ENCODE results near the gene TGFB2. TPM values are rescaled to one million over a fixed set of nuclear protein-coding genes. Genes with fewer than 3 reads are reported as not detected.

The TGFB2 gene
- total RNA-seq, 4 donors from 2014 or later: 0.56 to 2.3 (median 0.86) TPM

DNA sequence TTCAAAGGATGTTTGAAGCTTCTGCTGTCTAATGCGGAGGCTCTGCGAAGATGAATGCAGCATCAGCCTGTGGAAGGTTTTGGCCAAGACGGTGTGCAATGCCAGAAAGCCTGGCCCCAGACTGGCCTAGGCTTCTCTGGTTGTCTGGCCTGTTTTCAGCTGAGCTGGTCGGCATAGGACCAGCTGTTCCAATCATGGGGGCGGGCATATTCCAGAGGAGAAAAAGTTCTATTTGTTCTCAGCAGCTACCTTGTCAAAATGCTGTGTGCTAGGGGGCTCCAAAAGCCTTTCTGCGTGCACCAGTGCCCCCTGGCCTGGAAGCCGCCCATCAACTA lies 57.6 kb downstream of the TGFB2 start:
- Histone ChIP-seq H3K9me3 (no peaks in the 10 kb centered on the region), H3K27me3 (no peaks in the 10 kb centered on the region), H3K27ac (peak overlapping the region in 3 of 4 donors; percentile 41 to 51 (median 44)), H3K4me1 (peaks cover 16 to 17% of the 10 kb centered on the region in 2 donors), H3K4me3 (no peak overlapping the region), H3K36me3 (peaks cover 0 to 5% of the 10 kb centered on the region in 2 donors)
- intact Hi-C loops (cut with DNase I; ENCODE audit: low total_unique reads): no loop called here
- TF ChIP-seq, protein P1, sequence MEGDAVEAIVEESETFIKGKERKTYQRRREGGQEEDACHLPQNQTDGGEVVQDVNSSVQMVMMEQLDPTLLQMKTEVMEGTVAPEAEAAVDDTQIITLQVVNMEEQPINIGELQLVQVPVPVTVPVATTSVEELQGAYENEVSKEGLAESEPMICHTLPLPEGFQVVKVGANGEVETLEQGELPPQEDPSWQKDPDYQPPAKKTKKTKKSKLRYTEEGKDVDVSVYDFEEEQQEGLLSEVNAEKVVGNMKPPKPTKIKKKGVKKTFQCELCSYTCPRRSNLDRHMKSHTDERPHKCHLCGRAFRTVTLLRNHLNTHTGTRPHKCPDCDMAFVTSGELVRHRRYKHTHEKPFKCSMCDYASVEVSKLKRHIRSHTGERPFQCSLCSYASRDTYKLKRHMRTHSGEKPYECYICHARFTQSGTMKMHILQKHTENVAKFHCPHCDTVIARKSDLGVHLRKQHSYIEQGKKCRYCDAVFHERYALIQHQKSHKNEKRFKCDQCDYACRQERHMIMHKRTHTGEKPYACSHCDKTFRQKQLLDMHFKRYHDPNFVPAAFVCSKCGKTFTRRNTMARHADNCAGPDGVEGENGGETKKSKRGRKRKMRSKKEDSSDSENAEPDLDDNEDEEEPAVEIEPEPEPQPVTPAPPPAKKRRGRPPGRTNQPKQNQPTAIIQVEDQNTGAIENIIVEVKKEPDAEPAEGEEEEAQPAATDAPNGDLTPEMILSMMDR (IDR thresholded peaks at IDR 0.05 in 4 of 5, conservative IDR thresholded peaks at IDR 0.05 in 1 of 5): no peak
- TF ChIP-seq POLR2A (IDR thresholded peaks at IDR 0.05): no peak
- in situ Hi-C loops (cut with MboI; ENCODE audit: low sequenced_read_pairs in 4 of 4): no loop called here
- ATAC-seq (peak; percentile 39 to 42), DNase-seq (no peak)

- peaks cover 0 to 5% of the 10 kb centered on the region in 2 donors for H3K36me3 ChIP-seq
- no peak overlapping the region for H3K4me3 ChIP-seq
- H3K4me1 ChIP-seq: peaks cover 16 to 20% of the 10 kb centered on the region in 2 donors
- H3K9me3 ChIP-seq: no peaks in the 10 kb centered on the region
- H3K27me3 ChIP-seq: no peaks in the 10 kb centered on the region
- in situ Hi-C loops (cut with MboI; ENCODE audit: low sequenced_read_pairs in 4 of 4): no loop called here
- intact Hi-C loops (cut with DNase I; ENCODE audit: low total_unique reads): no loop called here
- TF ChIP-seq, protein P1 (IDR thresholded peaks at IDR 0.05 in 4 of 5, conservative IDR thresholded peaks at IDR 0.05 in 1 of 5): no peak
- TF ChIP-seq POLR2A (IDR thresholded peaks at IDR 0.05): no peak
- DNase-seq (no peak), ATAC-seq (no peak)
- peak overlapping the region in 3 of 4 donors; percentile 41 to 51 (median 44) for H3K27ac ChIP-seq
Measured at GRCh38 chr1:218403300-218403699, 58.2 kb downstream of the TGFB2 start.

DNA sequence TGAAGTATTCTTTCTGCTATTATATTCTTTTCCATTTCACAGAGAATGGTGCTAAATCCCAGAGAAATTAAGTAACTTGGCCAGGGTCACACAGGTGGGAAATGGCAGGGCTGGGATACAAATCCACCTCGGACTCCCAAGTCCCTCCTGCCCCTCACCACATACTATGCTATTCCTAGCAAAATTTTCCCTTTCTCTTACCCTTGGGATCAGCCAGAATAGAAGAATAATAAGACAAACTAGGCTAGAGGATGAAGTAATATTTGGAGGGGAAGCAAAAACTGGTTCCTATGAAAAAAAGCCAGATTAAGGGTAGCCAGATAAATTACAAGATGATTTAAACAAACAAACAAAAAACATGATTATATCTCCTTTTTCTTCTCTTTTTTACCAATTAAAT lies 62.5 kb downstream of the TGFB2 start:
- in situ Hi-C loops (cut with MboI; ENCODE audit: low sequenced_read_pairs in 4 of 4) (no loop called here), intact Hi-C loops (cut with DNase I; ENCODE audit: low total_unique reads) (loop anchor here (2.0 kb wide), 1 partner anchor 13 kb away; no protein-coding TSS in a partner anchor)
- ATAC-seq (no peak), DNase-seq (no peak)
- peaks cover 0 to 5% of the 10 kb centered on the region in 2 donors for H3K36me3 ChIP-seq
- no peak overlapping the region for H3K4me3 ChIP-seq
- peak overlapping the region in 2 of 4 donors; percentile 11 to 14 for H3K27ac ChIP-seq
- H3K27me3 ChIP-seq: no peaks in the 10 kb centered on the region
- peaks cover 18 to 45% of the 10 kb centered on the region in 2 donors for H3K4me1 ChIP-seq
- H3K9me3 ChIP-seq: no peaks in the 10 kb centered on the region
- TF ChIP-seq, protein P1 (IDR thresholded peaks at IDR 0.05 in 4 of 5, conservative IDR thresholded peaks at IDR 0.05 in 1 of 5): no peak
- TF ChIP-seq POLR2A (IDR thresholded peaks at IDR 0.05): no peak

DNA sequence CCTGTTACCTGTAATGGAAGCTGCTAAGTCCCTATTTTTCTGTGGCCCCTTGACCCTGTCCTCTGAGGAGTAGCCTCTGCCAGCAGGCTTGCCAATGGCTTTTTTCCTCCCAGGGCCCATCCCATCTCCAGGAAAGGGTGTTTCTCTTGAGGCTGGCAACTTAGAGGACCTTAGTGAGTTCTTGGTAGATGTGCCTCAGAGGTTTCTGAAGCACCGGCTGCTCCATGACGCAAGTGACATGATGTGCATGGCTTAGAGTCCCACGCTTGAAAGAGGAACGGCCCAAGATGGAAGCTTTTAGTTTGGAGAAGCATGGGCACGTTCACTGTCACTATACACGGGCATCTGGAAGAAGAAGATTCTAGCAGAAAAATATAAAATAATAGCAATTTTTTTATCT lies 63.0 kb downstream of the TGFB2 start:
- Histone ChIP-seq H3K27ac (peak overlapping the region in 2 of 4 donors; percentile 6 to 47), H3K27me3 (no peaks in the 10 kb centered on the region), H3K4me3 (no peak overlapping the region), H3K36me3 (peaks cover 0 to 5% of the 10 kb centered on the region in 2 donors), H3K9me3 (no peaks in the 10 kb centered on the region), H3K4me1 (peaks cover 19 to 45% of the 10 kb centered on the region in 2 donors)
- in situ Hi-C loops (cut with MboI; ENCODE audit: low sequenced_read_pairs in 4 of 4) (no loop called here), intact Hi-C loops (cut with DNase I; ENCODE audit: low total_unique reads) (loop anchor here (2.0 kb wide), 1 partner anchor 13 kb away; no protein-coding TSS in a partner anchor)
- no peak for TF ChIP-seq POLR2A (IDR thresholded peaks at IDR 0.05)
- TF ChIP-seq, protein P1 (IDR thresholded peaks at IDR 0.05 in 4 of 5, conservative IDR thresholded peaks at IDR 0.05 in 1 of 5): no peak
- no peak for ATAC-seq
- no peak for DNase-seq

DNA sequence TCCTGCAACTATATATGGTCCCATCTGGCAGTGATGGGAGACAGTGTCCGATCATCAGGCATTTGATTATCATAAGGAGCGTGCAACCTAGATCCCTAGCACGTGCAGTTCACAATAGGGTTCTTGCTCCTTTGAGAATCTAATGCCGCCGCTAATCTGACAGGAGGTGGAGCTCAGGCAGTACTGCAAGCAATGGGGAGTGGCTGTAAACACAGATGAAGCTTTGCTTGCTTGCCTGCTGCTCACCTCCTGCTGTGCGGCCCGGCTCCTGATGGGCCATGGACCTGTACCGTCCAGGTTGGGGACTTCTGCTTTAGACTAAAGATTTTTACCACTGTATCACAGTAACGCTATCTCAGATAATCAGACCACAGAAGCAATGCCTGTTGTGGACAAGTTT lies 63.8 kb downstream of the TGFB2 start:
- ATAC-seq (no peak), DNase-seq (no peak)
- in situ Hi-C loops (cut with MboI; ENCODE audit: low sequenced_read_pairs in 4 of 4): no loop called here
- Histone ChIP-seq H3K4me3 (no peak overlapping the region), H3K36me3 (peaks cover 0 to 5% of the 10 kb centered on the region in 2 donors), H3K27me3 (no peaks in the 10 kb centered on the region), H3K9me3 (no peaks in the 10 kb centered on the region), H3K27ac (peak overlapping the region in 2 of 4 donors; percentile 6 to 47), H3K4me1 (peaks cover 21 to 46% of the 10 kb centered on the region in 2 donors)
- intact Hi-C loops (cut with DNase I; ENCODE audit: low total_unique reads): loop anchor here (2.0 kb wide), 1 partner anchor 14 kb away; no protein-coding TSS in a partner anchor
- TF ChIP-seq, protein P1 (IDR thresholded peaks at IDR 0.05 in 4 of 5, conservative IDR thresholded peaks at IDR 0.05 in 1 of 5): no peak
- TF ChIP-seq POLR2A (IDR thresholded peaks at IDR 0.05): no peak
